ENCODE results near the gene BST2.

- TF ChIP-seq CTCF (IDR thresholded peaks at IDR 0.05) (no peak), POLR2A (IDR thresholded peaks at IDR 0.05) (no peak), POLR2AphosphoS5 (IDR thresholded peaks at IDR 0.05) (peak; percentile 69 to 89 (median 74))
These were observed 14.4 kb upstream of the BST2 start, which contains the start of gene MVB12A for GRCh38 chr19:17419621-17420474.
